Measurements from ENCODE around the gene CMTM8. TPM values are rescaled to one million over a fixed set of nuclear protein-coding genes. Genes with fewer than 3 reads are reported as not detected.
"Not testable (repeated sequence)": the region's sequence is repeated elsewhere in the genome, so short reads cannot be mapped to it uniquely, and the experiment has no call there.

CMTM8 gene
- total RNA-seq, result 1 to 10 TPM; 1.4 to 4.1 (median 2.9) TPM

- DNase-seq, result no peak
These were observed at the start of gene CMTM8 for GRCh38 chr3:32238453-32239306. TSS of gene CMTM8 (plus strand) at chr3:32238680. CDS start at chr3:32238973, 293 bp downstream.

GRCh38 chr3:32189693-32190092, 48.8 kb upstream of the CMTM8 start:
- Histone ChIP-seq H3K4me1 (peaks cover 5% of the 10 kb centered on the region in 2 donors), H3K9me3 (no peaks in the 10 kb centered on the region), H3K36me3 (no peaks in the 10 kb centered on the region), H3K4me3 (no peak overlapping the region), H3K27ac (no peak overlapping the region), H3K27me3 (no peaks in the 10 kb centered on the region)
- no peak for ATAC-seq
- intact Hi-C loops (cut with DNase I; ENCODE audit: low total_unique reads) (no loop called here), in situ Hi-C loops (cut with MboI; ENCODE audit: low sequenced_read_pairs in 4 of 4) (no loop called here)
- no peak for DNase-seq
- TF ChIP-seq CTCF (IDR thresholded peaks at IDR 0.05 in 4 of 5, conservative IDR thresholded peaks at IDR 0.05 in 1 of 5), result no peak

More at GRCh38 chr3:32238453-32239306, at the start of gene CMTM8:
- intact Hi-C loops (cut with DNase I; ENCODE audit: low total_unique reads) (loop anchor here (2.0 kb wide), 1 partner anchor 60 kb away; no protein-coding TSS in a partner anchor), in situ Hi-C loops (cut with MboI; ENCODE audit: low sequenced_read_pairs in 4 of 4) (no loop called here)
- H3K36me3 ChIP-seq, result no peaks in the 10 kb centered on the region
- peak within 1 kb of the TSS; percentile 43 to 82 (median 78) for H3K27ac ChIP-seq
- ATAC-seq, result peak; percentile 35 to 60
- H3K9me3 ChIP-seq, result no peaks in the 10 kb centered on the region
- peak; percentile 20 to 21 for TF ChIP-seq POLR2A (IDR thresholded peaks at IDR 0.05)
- TF ChIP-seq CTCF (IDR thresholded peaks at IDR 0.05 in 4 of 5, conservative IDR thresholded peaks at IDR 0.05 in 1 of 5), result no peak
- peaks cover 0 to 5% of the 10 kb centered on the region in 2 donors for H3K4me1 ChIP-seq
- peaks cover 7 to 31% (median 8%) of the 10 kb centered on the region in 3 donors for H3K27me3 ChIP-seq
- peak within 1 kb of the TSS; percentile 60 to 79 (median 65) for H3K4me3 ChIP-seq

- intact Hi-C loops (cut with DNase I; ENCODE audit: low total_unique reads); H3K27me3 ChIP-seq; DNase-seq; H3K27ac ChIP-seq; H3K4me3 ChIP-seq; H3K9me3 ChIP-seq; ATAC-seq; H3K36me3 ChIP-seq; in situ Hi-C loops (cut with MboI; ENCODE audit: low sequenced_read_pairs in 4 of 4); H3K4me1 ChIP-seq: not testable (repeated sequence)
These were observed 47.9 kb upstream of the CMTM8 start for GRCh38 chr3:32190556-32190955.

- in situ Hi-C loops (cut with MboI; ENCODE audit: low sequenced_read_pairs in 4 of 4) (no loop called here), intact Hi-C loops (cut with DNase I; ENCODE audit: low total_unique reads) (no loop called here)
- Histone ChIP-seq H3K4me1 (peaks cover 5 to 6% of the 10 kb centered on the region in 2 donors), H3K36me3 (no peaks in the 10 kb centered on the region), H3K4me3 (no peak overlapping the region), H3K27me3 (no peaks in the 10 kb centered on the region), H3K9me3 (no peaks in the 10 kb centered on the region), H3K27ac (no peak overlapping the region)
- DNase-seq (no peak), ATAC-seq (no peak)
- TF ChIP-seq CTCF (IDR thresholded peaks at IDR 0.05 in 4 of 5, conservative IDR thresholded peaks at IDR 0.05 in 1 of 5) (no peak), POLR2A (IDR thresholded peaks at IDR 0.05) (no peak)
These were observed 45.4 kb upstream of the CMTM8 start for GRCh38 chr3:32193101-32193500.

- no peak for TF ChIP-seq CTCF (IDR thresholded peaks at IDR 0.05 in 4 of 5, conservative IDR thresholded peaks at IDR 0.05 in 1 of 5)
- no peak for TF ChIP-seq POLR2A (IDR thresholded peaks at IDR 0.05)
- no peaks in the 10 kb centered on the region for H3K27me3 ChIP-seq
- intact Hi-C loops (cut with DNase I; ENCODE audit: low total_unique reads) (no loop called here), in situ Hi-C loops (cut with MboI; ENCODE audit: low sequenced_read_pairs in 4 of 4) (no loop called here)
- ATAC-seq (peak in 1 of 2 donors; percentile 47), DNase-seq (no peak)
- H3K4me3 ChIP-seq, result no peak overlapping the region
- H3K36me3 ChIP-seq, result no peaks in the 10 kb centered on the region
- peaks cover 7 to 12% of the 10 kb centered on the region in 2 donors for H3K4me1 ChIP-seq
- peak overlapping the region in 1 of 4 donors; percentile 1 for H3K27ac ChIP-seq
- no peaks in the 10 kb centered on the region for H3K9me3 ChIP-seq
These were observed 43.8 kb upstream of the CMTM8 start for GRCh38 chr3:32194653-32195052.
